Measurements from ENCODE around the gene LRP4.
"Not testable (repeated sequence)": the region's sequence is repeated elsewhere in the genome, so short reads cannot be mapped to it uniquely, and the experiment has no call there.

The LRP4 gene

DNA sequence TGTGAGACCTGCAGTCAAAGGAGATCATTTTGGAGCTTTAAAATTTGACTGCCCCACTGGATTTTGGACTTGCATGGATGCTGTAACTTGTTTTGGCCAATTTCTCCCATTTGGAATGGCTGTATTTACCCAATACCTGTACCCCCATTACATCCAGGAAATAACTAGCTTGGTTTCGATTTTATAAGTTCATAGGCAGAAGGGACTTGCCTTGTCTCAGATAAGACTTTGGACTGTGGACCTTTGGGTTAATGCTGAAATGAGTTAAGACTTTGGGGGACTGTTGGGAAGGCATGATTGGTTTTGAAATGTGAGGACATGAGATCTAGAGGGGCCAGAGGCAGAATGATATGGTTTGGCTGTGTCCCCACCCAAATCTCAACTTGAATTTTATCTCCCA lies 10.4 kb upstream of the LRP4 start:
- DNase-seq (ENCODE audit: low read depth in 4 of 4, low spot score in 1 of 4): not testable (repeated sequence)

GRCh38 chr11:46927928-46928327 lies 9.6 kb upstream of the LRP4 start:
- DNase-seq (ENCODE audit: low read depth in 4 of 4, low spot score in 1 of 4): not testable (repeated sequence)

DNA sequence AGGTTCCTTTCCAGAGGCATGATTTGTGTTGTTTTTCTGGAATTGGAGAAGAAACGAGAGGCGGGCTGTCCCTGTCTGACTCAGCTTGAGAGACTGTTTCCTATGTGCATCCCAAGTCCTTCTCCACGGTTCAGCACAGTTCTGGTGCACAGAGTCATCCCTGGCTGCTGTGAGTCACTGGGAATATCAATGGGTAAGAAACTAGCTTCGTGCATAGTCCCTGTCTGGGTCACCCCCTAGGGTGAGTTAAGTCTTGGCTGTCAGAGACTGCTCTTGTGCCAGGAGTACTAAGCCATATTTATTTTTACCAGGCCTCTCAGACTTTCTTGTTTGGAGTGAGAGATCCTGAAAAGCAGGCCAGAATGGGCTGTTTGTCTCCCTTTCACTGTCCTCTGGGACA lies 2.4 kb upstream of the LRP4 start:
- DNase-seq (ENCODE audit: low read depth in 4 of 4, low spot score in 1 of 4): no peak

GRCh38 chr11:46918788-46919513 lies 601 bp upstream of the LRP4 start:
- DNase-seq (ENCODE audit: low read depth in 4 of 4, low spot score in 1 of 4): no peak

- no peak for DNase-seq (ENCODE audit: low read depth in 4 of 4, low spot score in 1 of 4)
These were observed 628 bp downstream of the LRP4 start for GRCh38 chr11:46917762-46918082.

DNA sequence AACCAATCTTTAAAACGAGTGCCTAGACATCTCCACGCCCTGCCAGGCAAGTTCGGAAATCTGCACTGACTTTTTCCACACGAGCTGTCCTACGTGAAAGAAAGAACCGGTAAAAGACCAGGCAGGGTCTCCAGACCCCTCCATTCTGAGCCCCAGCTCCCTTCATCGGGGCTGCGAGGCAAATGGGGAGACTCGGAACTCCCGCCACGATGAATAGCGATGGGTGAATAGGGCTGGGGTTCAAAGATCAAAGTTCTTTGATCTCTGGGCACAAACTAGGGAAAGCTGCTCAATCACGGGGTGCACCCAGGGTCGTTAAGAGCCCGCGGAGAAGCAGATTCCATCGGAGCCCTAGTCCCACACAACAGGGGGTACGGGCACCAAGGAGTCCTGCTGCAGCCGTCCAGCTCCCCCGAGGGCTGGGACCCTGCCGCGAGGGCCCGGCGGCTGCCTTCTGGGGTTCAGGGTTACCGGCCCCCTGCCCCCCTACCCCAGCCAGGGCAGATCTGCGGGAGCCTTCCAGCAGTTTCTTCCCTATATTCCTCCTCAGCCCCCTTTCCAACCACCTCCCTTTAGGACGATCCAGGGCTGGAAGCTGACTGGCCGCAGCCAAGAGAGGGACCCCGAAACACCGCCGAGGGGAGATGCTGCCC lies 1.1 kb downstream of the LRP4 start:
- no peak for DNase-seq (ENCODE audit: low read depth in 4 of 4, low spot score in 1 of 4)

- no peak for DNase-seq (ENCODE audit: low read depth in 4 of 4, low spot score in 1 of 4)
These were observed 1.9 kb downstream of the LRP4 start for GRCh38 chr11:46916286-46917108.

- no peak for DNase-seq (ENCODE audit: low read depth in 4 of 4, low spot score in 1 of 4)
These were observed 3.4 kb downstream of the LRP4 start for GRCh38 chr11:46914910-46915309.

- no peak for DNase-seq (ENCODE audit: low read depth in 4 of 4, low spot score in 1 of 4)
These were observed 4.0 kb downstream of the LRP4 start for GRCh38 chr11:46914363-46914762.

- no peak for DNase-seq (ENCODE audit: low read depth in 4 of 4, low spot score in 1 of 4)
These were observed 4.9 kb downstream of the LRP4 start for GRCh38 chr11:46913484-46913883.

DNA sequence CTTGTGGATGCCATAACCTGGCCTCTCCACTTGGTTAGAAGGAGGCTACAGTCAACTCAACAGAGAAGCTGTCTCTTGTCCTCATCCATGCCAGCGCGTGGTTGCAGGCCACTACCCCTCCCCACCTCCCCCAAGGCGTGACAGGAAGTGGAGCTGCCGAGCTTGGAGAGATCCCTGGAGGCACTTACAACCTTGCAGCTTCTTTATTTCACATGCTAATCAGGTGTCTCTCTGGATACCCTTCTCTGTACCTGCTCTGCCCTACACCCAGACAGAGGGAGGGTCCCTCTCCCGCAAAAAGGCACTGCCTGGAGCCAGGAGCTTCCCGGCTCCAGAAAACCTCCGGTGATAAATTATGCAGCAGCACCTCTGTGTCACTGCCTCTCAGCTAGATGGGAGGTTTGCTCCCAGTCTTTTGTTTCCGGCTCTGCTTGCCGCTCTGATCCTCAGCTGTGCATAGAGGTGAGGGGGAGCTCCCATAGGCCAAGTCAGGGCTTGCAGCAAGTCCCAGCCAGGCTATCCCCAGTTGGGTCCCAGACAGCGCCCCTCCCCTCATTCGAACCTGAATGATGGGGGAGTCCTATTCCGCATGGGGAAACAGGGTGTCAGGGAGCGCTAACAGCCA lies 5.7 kb downstream of the LRP4 start:
- DNase-seq (ENCODE audit: low read depth in 4 of 4, low spot score in 1 of 4): no peak

- DNase-seq (ENCODE audit: low read depth in 4 of 4, low spot score in 1 of 4): no peak
These were observed 10.7 kb downstream of the LRP4 start for GRCh38 chr11:46907606-46908005.

DNA sequence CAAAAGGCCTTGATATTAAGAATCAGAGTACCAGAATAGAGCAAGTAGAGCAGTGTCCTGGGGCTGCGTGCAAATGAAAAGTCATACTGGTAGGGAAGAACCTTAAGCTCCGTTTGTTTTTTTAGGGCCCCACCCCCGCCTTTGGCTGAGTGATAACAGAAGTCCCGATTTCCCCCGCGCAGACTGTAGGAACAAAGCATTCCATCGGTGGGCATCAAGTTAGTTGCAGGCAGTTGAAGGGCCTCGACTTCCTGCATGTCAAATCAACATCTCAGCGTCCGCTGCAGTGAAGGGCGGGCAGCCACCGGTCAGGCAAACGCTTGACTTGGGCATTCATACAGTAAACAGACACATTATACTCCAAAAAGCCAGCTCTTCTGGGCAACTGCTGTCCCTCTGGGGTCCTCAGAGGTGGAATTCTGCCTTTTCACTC lies 11.7 kb downstream of the LRP4 start:
- no peak for DNase-seq (ENCODE audit: low read depth in 4 of 4, low spot score in 1 of 4)

DNA sequence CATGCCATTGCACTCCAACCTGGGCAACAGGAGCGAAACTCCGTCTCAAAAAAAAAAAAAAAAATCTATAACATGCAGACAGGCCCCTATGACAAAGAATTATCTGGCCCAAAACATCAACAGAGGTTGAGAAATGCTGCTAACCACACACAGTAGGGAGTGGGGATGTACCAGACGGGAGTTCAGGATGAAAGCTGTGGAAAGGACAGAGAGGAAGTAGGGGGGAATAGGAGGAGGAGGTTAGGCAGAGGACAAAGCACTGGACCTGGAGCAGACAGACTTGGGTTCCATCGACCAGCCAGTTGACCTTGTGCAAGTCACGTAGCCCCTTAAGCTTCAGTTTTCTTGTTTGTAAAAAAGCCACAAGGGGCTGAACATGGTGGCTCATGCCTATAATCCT lies 12.5 kb downstream of the LRP4 start:
- DNase-seq (ENCODE audit: low read depth in 4 of 4, low spot score in 1 of 4): no peak

- no peak for DNase-seq (ENCODE audit: low read depth in 4 of 4, low spot score in 1 of 4)
These were observed 14.5 kb downstream of the LRP4 start for GRCh38 chr11:46903846-46904245.

- DNase-seq (ENCODE audit: low read depth in 4 of 4, low spot score in 1 of 4): no peak
These were observed 15.7 kb downstream of the LRP4 start for GRCh38 chr11:46902694-46903093.

GRCh38 chr11:46901156-46901555 lies 17.2 kb downstream of the LRP4 start:
- no peak for DNase-seq (ENCODE audit: low read depth in 4 of 4, low spot score in 1 of 4)

DNA sequence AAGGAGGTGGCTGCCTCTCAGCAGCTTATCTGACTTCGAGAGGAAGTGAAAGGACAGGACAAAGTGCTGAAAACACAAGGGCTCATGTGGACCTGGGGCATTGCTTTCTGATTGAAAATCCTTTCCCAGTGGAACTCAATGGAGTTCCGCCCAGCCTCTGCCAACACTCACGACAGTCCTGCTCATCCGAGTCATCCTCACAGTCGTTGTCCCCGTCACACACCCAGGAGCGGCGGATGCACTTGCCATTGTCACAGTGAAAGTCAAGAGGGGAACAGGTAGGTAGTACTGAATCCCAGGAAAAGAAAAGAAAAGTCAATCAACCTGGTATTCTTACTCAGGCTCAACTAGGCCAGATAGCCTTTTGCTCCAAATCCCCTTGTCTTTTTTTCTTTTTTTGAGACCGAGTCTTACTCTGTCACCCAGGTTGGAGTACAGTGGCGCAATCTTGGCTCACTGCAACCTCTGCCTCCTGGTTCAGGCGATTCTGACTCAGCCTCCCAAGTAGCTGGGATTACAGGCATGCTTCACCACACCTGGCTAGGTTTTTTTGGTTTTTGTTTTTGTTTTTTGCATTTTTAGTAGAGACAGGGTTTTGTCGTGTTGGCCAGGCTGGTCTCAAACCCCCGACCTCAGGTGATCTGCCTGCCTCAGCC lies 18.1 kb downstream of the LRP4 start:
- no peak for DNase-seq (ENCODE audit: low read depth in 4 of 4, low spot score in 1 of 4)

DNA sequence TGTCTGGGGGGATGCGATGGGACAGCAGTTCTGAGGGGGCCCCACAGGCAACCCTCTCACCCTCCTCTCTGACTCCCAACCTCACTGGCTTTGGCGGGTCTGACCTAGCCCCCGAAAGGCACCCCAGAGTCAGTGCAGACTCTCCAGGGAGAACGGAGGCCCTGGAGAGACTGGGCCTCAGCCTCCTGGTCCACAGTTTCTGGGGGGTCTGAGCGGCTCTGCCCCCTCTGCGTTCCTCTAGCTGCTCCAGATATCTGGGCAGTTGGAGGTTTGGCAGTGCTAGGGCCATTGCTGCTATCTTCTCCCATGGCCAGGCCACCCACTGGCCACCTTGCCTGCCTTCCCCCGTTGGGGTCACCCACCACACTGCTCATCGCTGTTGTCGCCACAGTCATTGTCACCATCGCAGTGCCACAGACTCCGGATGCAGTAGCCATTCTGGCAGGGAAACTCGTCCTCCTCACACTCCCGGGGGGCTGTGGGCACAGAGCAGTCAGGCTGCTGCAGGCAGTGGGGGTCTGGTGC lies 18.8 kb downstream of the LRP4 start:
- DNase-seq (ENCODE audit: low read depth in 4 of 4, low spot score in 1 of 4): no peak

- DNase-seq (ENCODE audit: low read depth in 4 of 4, low spot score in 1 of 4): no peak
These were observed 19.8 kb downstream of the LRP4 start for GRCh38 chr11:46898396-46899095.

All from stimulated activated CD4-positive, alpha-beta T cell treated with anti-CD3 and anti-CD28 coated beads, Interleukin-1b, Interleukin-23, amount 100 ng/mL, for 24 hours (primary cell).